AG04449 (cell line): ENCODE data around the gene CFAP46.

ENCODE experiments used
- CTCF ChIA-PET: fragments of 350-600 bp; formaldehyde crosslinking; extraction: SDS; loops from one replicate; lab custom pipeline; 2021; ENCODE audit warnings: antibody characterized with exemption; lab: Yijun Ruan, JAX
- POLR2A ChIA-PET: fragments of 400-600, 350-600 bp; formaldehyde crosslinking; extraction: SDS; loops from one replicate; lab custom pipeline; 2020; ENCODE audit warnings: antibody characterized with exemption, inconsistent platforms; lab: Yijun Ruan, JAX
- DNase-seq: peaks from one replicate; pipeline ENCODE4 v3.0.0-alpha.2; 2010; ENCODE audit warnings: low read depth, low spot score
- H3K4me3 ChIP-seq: 2 replicates; pipeline ENCODE4 v1.5.1; 2011; ENCODE audit warnings: low read depth, mild to moderate bottlenecking, control low read depth, low read length
- CTCF ChIP-seq: IDR thresholded peaks from one replicate; pipeline ENCODE4 v1.5.1; 2011; ENCODE audit warnings: mild to moderate bottlenecking, moderate library complexity, low read length, control low read depth, inconsistent platforms; ENCODE audit not compliant: insufficient read depth; ENCODE audit errors: missing control alignments

The CFAP46 gene

GRCh38 chr10:132780356-132780755 is 162.0 kb downstream of the CFAP46 start:
- H3K4me3 ChIP-seq = no peak overlapping the region
- DNase-seq = no peak
- TF ChIP-seq CTCF = no peak
- POLR2A ChIA-PET = interaction anchor here (0.6 kb wide), 1 partner anchor 59 kb away, joined by 3 read pairs; no protein-coding TSS in a partner anchor
- CTCF ChIA-PET = interaction anchor here (3.6 kb wide), 1 partner anchor 126 kb away, joined by 9 read pairs; no protein-coding TSS in a partner anchor

DNA sequence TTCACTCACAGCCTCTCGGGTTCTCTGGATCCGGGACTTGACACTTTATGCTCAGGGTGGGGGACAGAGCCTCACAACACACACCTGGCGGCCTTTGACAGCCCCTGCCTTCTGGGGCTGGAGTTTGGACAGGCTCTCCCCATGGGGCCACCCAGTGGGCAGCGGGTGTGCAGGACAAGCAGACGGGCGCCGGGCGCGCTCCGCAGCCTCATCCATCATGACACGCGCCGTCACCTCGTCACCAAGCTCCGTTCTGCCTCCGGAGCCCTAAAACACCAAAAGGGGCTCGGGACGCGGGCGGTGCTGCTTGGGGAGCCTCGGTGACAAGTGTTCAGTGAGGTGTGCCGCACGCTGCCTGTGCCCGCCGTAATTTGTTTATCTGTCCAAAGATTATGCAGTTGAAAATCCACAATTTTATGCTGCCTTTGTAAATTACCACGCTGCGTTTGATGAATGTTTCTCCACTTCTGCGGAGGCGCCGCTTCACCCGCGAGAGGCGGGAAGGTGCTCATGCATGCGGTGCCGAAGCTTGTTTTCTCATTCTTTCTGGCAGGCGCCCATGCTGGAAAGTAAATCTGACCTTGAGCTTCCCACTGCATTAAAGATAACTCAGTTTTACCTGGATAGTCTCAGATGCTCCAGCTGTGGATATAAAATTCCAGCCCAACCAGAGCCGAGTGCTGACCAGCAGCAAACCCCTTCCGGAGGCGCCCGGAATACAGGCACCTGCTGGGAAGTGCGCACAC is 162.6 kb downstream of the CFAP46 start:
- ChIA-PET POLR2A (interaction anchor here (0.6 kb wide), 1 partner anchor 58 kb away, joined by 3 read pairs; no protein-coding TSS in a partner anchor), CTCF (interaction anchor here (3.6 kb wide), 1 partner anchor 125 kb away, joined by 9 read pairs; no protein-coding TSS in a partner anchor)
- no peak for DNase-seq
- no peak overlapping the region for H3K4me3 ChIP-seq
- no peak for TF ChIP-seq CTCF

DNA sequence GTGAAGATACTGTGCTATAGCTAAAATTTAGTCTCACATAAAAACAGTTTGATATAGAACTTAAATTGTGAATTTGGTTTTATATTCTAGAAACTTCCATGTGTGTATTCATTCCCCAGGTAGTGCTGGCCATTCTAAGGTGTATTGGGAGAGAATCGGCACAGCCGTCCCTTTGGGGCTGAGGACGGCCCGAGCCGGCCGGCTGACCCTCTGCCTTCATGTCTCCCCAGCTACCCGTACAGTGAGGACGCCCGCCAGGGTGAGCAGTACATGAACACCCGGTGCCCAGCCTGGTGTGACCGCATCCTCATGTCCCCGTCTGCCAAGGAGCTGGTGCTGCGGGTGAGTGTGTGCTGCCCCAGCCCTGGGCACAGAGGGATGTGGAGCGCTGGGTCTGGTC is 164.9 kb downstream of the CFAP46 start:
- ChIA-PET POLR2A (no interaction called here), CTCF (interaction anchor here (1.1 kb wide), 1 partner anchor 11 kb away, joined by 3 read pairs; no protein-coding TSS in a partner anchor)
- no peak for TF ChIP-seq CTCF
- no peak overlapping the region for H3K4me3 ChIP-seq
- no peak for DNase-seq

DNA sequence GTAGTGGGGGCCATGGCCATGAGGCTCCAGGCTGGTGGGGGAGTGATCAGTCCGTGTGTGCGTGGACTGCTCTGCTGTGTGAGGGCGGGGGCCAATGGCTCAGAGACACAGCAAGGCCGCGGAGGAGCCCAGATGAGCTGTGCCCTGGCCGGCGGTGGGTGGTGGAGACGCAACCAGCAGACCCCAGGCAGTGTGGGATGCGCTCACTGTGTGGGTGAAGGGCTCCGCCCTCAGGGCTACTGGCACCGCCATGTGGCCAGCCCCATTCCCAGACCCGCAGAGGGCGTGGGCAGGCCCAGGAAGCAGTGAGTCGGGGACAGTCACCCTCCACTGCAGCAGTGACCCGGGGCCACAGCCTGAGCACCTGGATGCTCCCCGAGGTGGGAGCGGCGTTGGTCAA is 165.5 kb downstream of the CFAP46 start:
- ChIA-PET POLR2A (no interaction called here), CTCF (interaction anchor here (1.1 to 1.5 kb wide), 2 partner anchors 11 to 122 kb away, joined by 3 to 4 read pairs; no protein-coding TSS in a partner anchor)
- no peak overlapping the region for H3K4me3 ChIP-seq
- no peak for TF ChIP-seq CTCF
- no peak for DNase-seq

DNA sequence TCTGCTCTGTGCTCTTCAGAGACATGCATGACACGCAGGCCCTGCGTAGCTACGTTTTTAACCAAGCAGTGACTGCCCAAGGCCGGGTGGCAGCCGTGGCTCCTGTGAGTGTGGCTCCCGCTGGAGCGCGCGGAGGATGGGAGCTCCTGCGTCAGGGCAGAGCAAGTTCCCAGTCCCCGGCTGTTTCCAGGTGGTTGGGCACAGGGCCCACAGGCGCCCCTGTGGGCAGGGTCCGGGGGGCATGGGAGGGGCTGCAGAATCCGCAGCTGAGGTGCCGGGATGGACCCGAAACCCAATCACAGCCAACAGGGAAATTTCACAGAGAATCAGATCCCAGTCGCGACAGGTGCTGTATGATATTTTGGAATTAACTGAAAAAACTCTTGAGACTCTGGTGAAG is 166.2 kb downstream of the CFAP46 start:
- no peak for TF ChIP-seq CTCF
- POLR2A ChIA-PET = no interaction called here
- no peak for DNase-seq
- CTCF ChIA-PET = interaction anchor here (1.5 kb wide), 1 partner anchor 121 kb away, joined by 4 read pairs; no protein-coding TSS in a partner anchor
- no peak overlapping the region for H3K4me3 ChIP-seq
